Mesenchymal stem cell (in vitro differentiated cells and primary cell): ENCODE measurements around the gene GNG7.

Source experiments
- DNase-seq: peaks from one replicate; pipeline ENCODE4 v3.0.0-alpha.2; 2013
- H2AFZ ChIP-seq: one replicate; pipeline ENCODE4 v1.6.1; 2013; ENCODE audit warnings: low read depth, mild to moderate bottlenecking, control low read depth, inconsistent platforms, low read length, moderate library complexity
- H2AK5ac ChIP-seq: 2 replicates; pipeline ENCODE4 v1.6.1; 2013; ENCODE audit warnings: low read length, moderate library complexity, mild to moderate bottlenecking, inconsistent platforms; ENCODE audit not compliant: severe bottlenecking
- H2BK120ac ChIP-seq: one replicate; pipeline ENCODE4 v1.6.1; 2013; ENCODE audit warnings: low read depth, mild to moderate bottlenecking, inconsistent platforms, low read length, moderate library complexity
- H2BK12ac ChIP-seq, 2 experiments: one replicate each; pipeline ENCODE4 v1.6.1; 2013; ENCODE audit warnings: inconsistent platforms in 2 of 2, low read length in 2 of 2, mild to moderate bottlenecking in 2 of 2, moderate library complexity in 2 of 2, control low read depth in 1 of 2
- H2BK15ac ChIP-seq: one replicate; pipeline ENCODE4 v1.6.1; 2013; ENCODE audit warnings: mild to moderate bottlenecking, low read depth, inconsistent platforms; ENCODE audit not compliant: poor library complexity, severe bottlenecking
- H2BK5ac ChIP-seq: 2 replicates; pipeline ENCODE4 v1.6.1; 2013; ENCODE audit warnings: low read depth, mild to moderate bottlenecking, low read length, control low read depth, inconsistent platforms; ENCODE audit not compliant: poor library complexity, severe bottlenecking
- H3K14ac ChIP-seq, 2 experiments: one replicate each; pipeline ENCODE4 v1.6.1; 2013; ENCODE audit warnings: inconsistent platforms in 2 of 2, low read length in 2 of 2, control low read depth in 1 of 2, mild to moderate bottlenecking in 1 of 2, moderate library complexity in 1 of 2
- H3K18ac ChIP-seq, 2 experiments: one replicate each; pipeline ENCODE4 v1.6.1; 2013; ENCODE audit warnings: inconsistent platforms in 2 of 2, low read length in 2 of 2, control low read depth in 1 of 2, low read depth in 1 of 2, mild to moderate bottlenecking in 1 of 2
- H3K23ac ChIP-seq, 2 experiments: one replicate each; pipeline ENCODE4 v1.6.1; 2013; ENCODE audit warnings: inconsistent platforms in 2 of 2, low read length in 2 of 2, mild to moderate bottlenecking in 2 of 2, moderate library complexity in 2 of 2, control low read depth in 1 of 2
- H3K27ac ChIP-seq: 2 replicates; pipeline ENCODE4 v1.5.1; 2013; ENCODE audit warnings: mild to moderate bottlenecking, moderate library complexity, low read length, control low read depth, inconsistent platforms; ENCODE audit not compliant: poor library complexity, severe bottlenecking
- H3K27me3 ChIP-seq, 2 experiments: 2 replicates each; pipeline versions ENCODE4 v1.6.1 to v1.7.0; 2013; ENCODE audit warnings: low read length in 2 of 2, mild to moderate bottlenecking in 2 of 2, moderate library complexity in 2 of 2, control low read depth in 1 of 2, inconsistent platforms in 1 of 2; ENCODE audit not compliant: control insufficient read depth in 1 of 2, insufficient read depth in 1 of 2
- H3K36me3 ChIP-seq, 2 experiments: 2 replicates each; pipeline versions ENCODE4 v1.6.1 to v1.7.0; 2013; ENCODE audit warnings: low read length in 2 of 2, control low read depth in 1 of 2, inconsistent platforms in 1 of 2, low read depth in 1 of 2, mild to moderate bottlenecking in 1 of 2; ENCODE audit not compliant: insufficient read depth in 2 of 2, control insufficient read depth in 1 of 2
- H3K4ac ChIP-seq, 2 experiments: one replicate each; pipeline ENCODE4 v1.6.1; 2013; ENCODE audit warnings: inconsistent platforms in 2 of 2, low read length in 2 of 2, mild to moderate bottlenecking in 2 of 2, moderate library complexity in 2 of 2, control low read depth in 1 of 2, low read depth in 1 of 2
- H3K4me1 ChIP-seq: 2 replicates; pipeline ENCODE4 v1.6.1; 2013; ENCODE audit warnings: low read depth, low read length, control low read depth; ENCODE audit not compliant: control insufficient read depth, insufficient read depth
- H3K4me2 ChIP-seq: 2 replicates; pipeline ENCODE4 v1.6.1; 2013; ENCODE audit warnings: low read length, mild to moderate bottlenecking, inconsistent platforms; ENCODE audit not compliant: poor library complexity, severe bottlenecking
- H3K4me3 ChIP-seq, 2 experiments: 2 replicates each; pipeline versions ENCODE4 v1.5.1 to v1.7.0; 2013; ENCODE audit warnings: low read length in 2 of 2, mild to moderate bottlenecking in 2 of 2, control low read depth in 1 of 2, low read depth in 1 of 2; ENCODE audit not compliant: insufficient read depth in 1 of 2
- H3K79me1 ChIP-seq: replicated peaks from 2 replicates; pipeline ENCODE4 v1.6.1; 2013; ENCODE audit warnings: mild to moderate bottlenecking, control low read depth, low read length, inconsistent platforms; ENCODE audit not compliant: poor library complexity, severe bottlenecking
- H3K9ac ChIP-seq: 2 replicates; pipeline ENCODE4 v1.7.0; 2013; ENCODE audit warnings: mild to moderate bottlenecking, low read length, moderate library complexity
- H3K9me3 ChIP-seq: 2 replicates; pipeline ENCODE4 v1.7.0; 2013; ENCODE audit warnings: mild to moderate bottlenecking, low read length; ENCODE audit not compliant: control insufficient read depth
- H4K8ac ChIP-seq: one replicate; pipeline ENCODE4 v1.6.1; 2013; ENCODE audit warnings: inconsistent platforms, mild to moderate bottlenecking, low read length, moderate library complexity
- H4K91ac ChIP-seq: one replicate; pipeline ENCODE4 v1.6.1; 2013; ENCODE audit warnings: mild to moderate bottlenecking, low read length, inconsistent platforms
- WGBS: methylation state at CpG from one replicate; pipeline ENCODE4 v1.1.7; 2013; ENCODE audit warnings: mixed read lengths; 5-methylcytosine and 5-hydroxymethylcytosine counted together

GNG7 gene

GRCh38 chr19:2475702-2476450 is 226.6 kb downstream of the GNG7 start, which contains the start of gene GADD45B:
GADD45B (plus strand) TSS chr19:2476127; CDS start chr19:2476359, 232 bp downstream.
- H3K36me3 ChIP-seq = peaks cover 4 to 18% of the 10 kb centered on the region in 2 experiments
- peak within 1 kb of the TSS; percentile 69 for H4K91ac ChIP-seq
- peak within 1 kb of the TSS; percentile 95 for H3K27ac ChIP-seq
- H3K9me3 ChIP-seq = no peaks in the 10 kb centered on the region
- H3K4me1 ChIP-seq = peaks cover 21% of the 10 kb centered on the region
- H3K4me2 ChIP-seq = peak within 1 kb of the TSS; percentile 86
- H2BK5ac ChIP-seq = peak within 1 kb of the TSS; percentile 90
- H3K4ac ChIP-seq = peak within 1 kb of the TSS; percentile 59 to 89
- H3K14ac ChIP-seq = peak within 1 kb of the TSS; percentile 18 to 96
- DNase-seq = peak; percentile 98
- H2BK12ac ChIP-seq = peak within 1 kb of the TSS; percentile 61 to 96
- no peak within 1 kb of the TSS for H2AFZ ChIP-seq
- peak within 1 kb of the TSS; percentile 92 for H3K9ac ChIP-seq
- H3K79me1 ChIP-seq = peaks cover 2% of the 10 kb centered on the region
- WGBS = under 1% methylated on average over 69 of the region's 70 CpGs
- H3K27me3 ChIP-seq = no peaks in the 10 kb centered on the region
- peak within 1 kb of the TSS; percentile 42 for H2AK5ac ChIP-seq
- peak within 1 kb of the TSS; percentile 9 to 79 for H3K23ac ChIP-seq
- peak within 1 kb of the TSS; percentile 80 to 99 for H3K4me3 ChIP-seq
- H4K8ac ChIP-seq = peak within 1 kb of the TSS; percentile 59
- peak within 1 kb of the TSS; percentile 78 for H2BK120ac ChIP-seq
- H2BK15ac ChIP-seq = peak within 1 kb of the TSS; percentile 74
- H3K18ac ChIP-seq = peak within 1 kb of the TSS; percentile 88 to 97

- Histone ChIP-seq H3K9ac (peak overlapping the region; percentile 62), H3K4me3 (peak overlapping the region; percentile 61 to 74), H4K8ac (peak overlapping the region; percentile 59), H2BK120ac (peak overlapping the region; percentile 78), H3K9me3 (no peaks in the 10 kb centered on the region), H3K79me1 (peaks cover 2% of the 10 kb centered on the region), H2BK5ac (peak overlapping the region; percentile 61), H4K91ac (peak overlapping the region; percentile 69), H3K4me2 (peak overlapping the region; percentile 61), H3K4ac (peak overlapping the region; percentile 59 to 89), H3K27me3 (no peaks in the 10 kb centered on the region), H3K36me3 (peaks cover 4 to 18% of the 10 kb centered on the region in 2 experiments), H2AK5ac (peak overlapping the region; percentile 42), H2BK15ac (peak overlapping the region; percentile 57), H3K27ac (peak overlapping the region; percentile 69), H3K4me1 (peaks cover 21% of the 10 kb centered on the region), H3K23ac (peak overlapping the region in 1 of 2 experiments; percentile 83), H2BK12ac (peak overlapping the region; percentile 61 to 96), H3K14ac (peak overlapping the region in 1 of 2 experiments; percentile 96), H2AFZ (peak overlapping the region; percentile 0), H3K18ac (peak overlapping the region; percentile 88 to 97)
- WGBS = under 1% methylated on average over 45 of the region's 45 CpGs
- DNase-seq = peak; percentile 77
Observed at GRCh38 chr19:2475018-2475701, 227.3 kb downstream of the GNG7 start.

GRCh38 chr19:2474232-2475017 is 228.1 kb downstream of the GNG7 start:
- H3K23ac ChIP-seq = peak overlapping the region in 1 of 2 experiments; percentile 83
- 10% methylated on average over 53 of the region's 60 CpGs for WGBS

More at GRCh38 chr19:2474232-2475017, 228.1 kb downstream of the GNG7 start:
- H2BK120ac ChIP-seq = no peak overlapping the region
- H3K4ac ChIP-seq = peak overlapping the region in 1 of 2 experiments; percentile 86
- peak overlapping the region; percentile 61 for H2BK5ac ChIP-seq
- H3K14ac ChIP-seq = peak overlapping the region in 1 of 2 experiments; percentile 96
- peak overlapping the region in 1 of 2 experiments; percentile 95 for H3K18ac ChIP-seq
- H2AK5ac ChIP-seq = no peak overlapping the region
- no peak overlapping the region for H4K91ac ChIP-seq
- peak overlapping the region in 1 of 2 experiments; percentile 96 for H2BK12ac ChIP-seq
- peak; percentile 96 for DNase-seq
- H3K9me3 ChIP-seq = no peaks in the 10 kb centered on the region
- H3K36me3 ChIP-seq = peaks cover 4 to 18% of the 10 kb centered on the region in 2 experiments
- H2BK15ac ChIP-seq = no peak overlapping the region
- H3K4me2 ChIP-seq = peak overlapping the region; percentile 61
- H3K79me1 ChIP-seq = peaks cover 2% of the 10 kb centered on the region
- no peak overlapping the region for H4K8ac ChIP-seq
- peak overlapping the region; percentile 67 for H3K27ac ChIP-seq
- H3K4me3 ChIP-seq = peak overlapping the region; percentile 56 to 74
- H2AFZ ChIP-seq = peak overlapping the region; percentile 0
- H3K27me3 ChIP-seq = no peaks in the 10 kb centered on the region
- peaks cover 22% of the 10 kb centered on the region for H3K4me1 ChIP-seq
- H3K9ac ChIP-seq = peak overlapping the region; percentile 62
